A673 (cell line): ENCODE results near the gene RIN2.

Experiments
- EZH2 ChIP-seq: fragments of 200-600 bp; sonication (generic); IDR thresholded peaks from 2 replicates; pipeline ENCODE4 v1.6.1; 2017; ENCODE audit warnings: borderline replicate concordance, low read depth, mild to moderate bottlenecking, mixed read lengths, antibody characterized with exemption, low read length; ENCODE audit not compliant: poor library complexity, severe bottlenecking
- TF ChIP-seq, protein P1 (sequence below): fragments of 300-800, 200-600 bp; sonication (generic); conservative IDR thresholded peaks from 2 replicates; pipeline ENCODE4 v1.5.1; 2017; ENCODE audit warnings: low read depth, mild to moderate bottlenecking, antibody characterized with exemption, low read length, moderate library complexity, mixed read lengths

DNA sequence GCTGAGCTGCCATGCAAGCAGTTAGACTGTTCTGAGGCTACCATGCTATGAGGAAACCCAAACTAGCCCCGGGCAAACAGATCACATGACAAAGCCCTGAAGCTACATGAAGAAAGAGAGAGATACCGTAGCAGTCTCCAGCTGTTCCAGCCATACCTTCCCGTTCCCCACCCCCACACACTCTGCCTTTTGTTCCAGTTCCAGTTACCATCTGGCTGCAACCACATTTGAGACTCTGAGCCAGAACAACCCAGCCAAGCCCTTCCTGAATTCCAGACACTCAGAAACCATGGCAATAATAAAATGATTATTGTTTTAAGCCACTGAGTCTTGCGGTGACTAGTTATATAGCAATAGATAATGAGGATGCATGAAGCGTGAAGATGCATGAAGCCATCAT is 28.3 kb downstream of the RIN2 start:
- TF ChIP-seq EZH2, result no peak
- TF ChIP-seq, protein P1, sequence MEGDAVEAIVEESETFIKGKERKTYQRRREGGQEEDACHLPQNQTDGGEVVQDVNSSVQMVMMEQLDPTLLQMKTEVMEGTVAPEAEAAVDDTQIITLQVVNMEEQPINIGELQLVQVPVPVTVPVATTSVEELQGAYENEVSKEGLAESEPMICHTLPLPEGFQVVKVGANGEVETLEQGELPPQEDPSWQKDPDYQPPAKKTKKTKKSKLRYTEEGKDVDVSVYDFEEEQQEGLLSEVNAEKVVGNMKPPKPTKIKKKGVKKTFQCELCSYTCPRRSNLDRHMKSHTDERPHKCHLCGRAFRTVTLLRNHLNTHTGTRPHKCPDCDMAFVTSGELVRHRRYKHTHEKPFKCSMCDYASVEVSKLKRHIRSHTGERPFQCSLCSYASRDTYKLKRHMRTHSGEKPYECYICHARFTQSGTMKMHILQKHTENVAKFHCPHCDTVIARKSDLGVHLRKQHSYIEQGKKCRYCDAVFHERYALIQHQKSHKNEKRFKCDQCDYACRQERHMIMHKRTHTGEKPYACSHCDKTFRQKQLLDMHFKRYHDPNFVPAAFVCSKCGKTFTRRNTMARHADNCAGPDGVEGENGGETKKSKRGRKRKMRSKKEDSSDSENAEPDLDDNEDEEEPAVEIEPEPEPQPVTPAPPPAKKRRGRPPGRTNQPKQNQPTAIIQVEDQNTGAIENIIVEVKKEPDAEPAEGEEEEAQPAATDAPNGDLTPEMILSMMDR, result no peak
